ENCODE measurements around the gene LUZP2.

LUZP2 gene

DNA sequence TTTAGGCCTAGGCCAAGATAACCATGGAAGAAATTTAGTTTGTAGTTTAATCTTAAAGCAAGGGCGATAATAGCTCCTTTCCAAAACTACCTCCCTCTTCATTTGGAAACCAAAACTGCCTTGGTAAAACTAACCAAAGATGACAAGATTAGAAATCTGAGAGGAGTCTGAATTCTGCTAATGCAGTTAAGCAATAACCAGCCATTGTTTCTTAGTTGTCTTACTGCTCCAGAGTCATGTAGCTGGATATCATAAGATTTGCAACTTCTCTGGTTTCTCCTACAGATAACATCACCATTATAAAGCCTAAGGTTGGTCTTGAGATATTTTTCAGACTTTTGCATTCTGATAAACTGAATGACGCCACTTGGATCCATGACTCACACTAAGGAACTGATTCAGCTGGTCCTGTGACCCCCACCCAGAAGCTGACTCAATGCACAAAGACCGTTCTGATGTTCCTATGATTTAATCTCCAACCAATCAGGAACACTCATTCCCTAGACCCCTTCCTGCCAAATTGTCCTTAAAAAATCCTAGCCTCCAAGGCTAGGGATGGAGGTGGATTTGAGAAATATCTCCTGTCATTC, 200.8 kb downstream of the LUZP2 start:
- H3K27ac ChIP-seq (ENCODE audit: low read depth, low read length), result no peak overlapping the region
- H3K4me3 ChIP-seq (ENCODE audit: low read depth in 1 of 2, low read length in 2 of 2), result no peak overlapping the region
- no peaks in the 10 kb centered on the region for H3K27me3 ChIP-seq (ENCODE audit: control insufficient read depth in 1 of 2, insufficient read depth in 2 of 2, low read length in 2 of 2)
- no peak overlapping the region for H3K9ac ChIP-seq (ENCODE audit: low read depth in 1 of 2, low read length in 2 of 2)
- H3K4me1 ChIP-seq (ENCODE audit: control insufficient read depth in 1 of 2, insufficient read depth in 2 of 2, low read length in 2 of 2), result no peaks in the 10 kb centered on the region
- H3K36me3 ChIP-seq (ENCODE audit: control insufficient read depth in 1 of 2, insufficient read depth in 2 of 2, low read length in 2 of 2), result no peaks in the 10 kb centered on the region
- H3K9me3 ChIP-seq (ENCODE audit: control insufficient read depth in 1 of 2, low read length in 2 of 2), result no peaks in the 10 kb centered on the region

DNA sequence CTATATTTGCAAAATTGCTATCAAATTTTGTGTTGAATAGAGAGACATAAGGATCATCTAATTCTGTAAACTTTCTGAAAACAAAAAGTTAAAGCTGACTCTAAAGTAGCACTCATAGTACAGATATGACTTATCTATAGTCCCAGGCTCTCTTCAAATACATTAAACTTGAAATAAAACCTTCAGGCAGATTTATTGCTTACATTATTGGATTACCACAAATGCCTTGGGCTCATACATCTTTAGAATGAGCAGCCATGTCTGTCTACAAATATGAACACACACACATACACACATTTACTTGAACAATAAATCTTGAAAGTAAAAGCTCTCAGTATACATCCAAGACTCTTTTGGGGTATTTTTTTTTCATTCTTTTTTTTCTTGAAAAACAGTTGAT, 207.9 kb downstream of the LUZP2 start:
- no peaks in the 10 kb centered on the region for H3K36me3 ChIP-seq (ENCODE audit: control insufficient read depth in 1 of 2, insufficient read depth in 2 of 2, low read length in 2 of 2)
- no peaks in the 10 kb centered on the region for H3K9me3 ChIP-seq (ENCODE audit: control insufficient read depth in 1 of 2, low read length in 2 of 2)
- no peaks in the 10 kb centered on the region for H3K27me3 ChIP-seq (ENCODE audit: control insufficient read depth in 1 of 2, insufficient read depth in 2 of 2, low read length in 2 of 2)
- no peaks in the 10 kb centered on the region for H3K4me1 ChIP-seq (ENCODE audit: control insufficient read depth in 1 of 2, insufficient read depth in 2 of 2, low read length in 2 of 2)
- H3K9ac ChIP-seq (ENCODE audit: low read depth in 1 of 2, low read length in 2 of 2), result no peak overlapping the region
- no peak overlapping the region for H3K27ac ChIP-seq (ENCODE audit: low read depth, low read length)
- H3K4me3 ChIP-seq (ENCODE audit: low read depth in 1 of 2, low read length in 2 of 2), result no peak overlapping the region

DNA sequence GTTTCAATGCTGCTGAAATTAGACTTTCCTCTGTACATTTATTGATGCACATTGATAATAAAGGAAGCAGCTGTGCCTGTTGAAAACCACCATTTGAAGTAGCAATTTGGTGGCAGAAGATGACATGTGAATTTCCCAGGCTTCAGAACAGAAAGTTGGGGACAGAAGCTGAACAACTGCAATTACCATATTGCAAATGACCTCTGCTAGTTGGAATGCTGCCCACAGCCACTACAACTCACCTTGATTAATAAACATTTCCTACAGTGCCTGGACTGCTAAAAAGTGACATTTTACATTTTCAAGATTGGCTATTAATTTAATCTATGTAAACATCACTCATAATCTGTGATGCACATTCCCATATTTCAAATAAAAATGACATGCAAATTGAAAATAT, 208.6 kb downstream of the LUZP2 start:
- Histone ChIP-seq H3K27me3 (ENCODE audit: control insufficient read depth in 1 of 2, insufficient read depth in 2 of 2, low read length in 2 of 2) (no peaks in the 10 kb centered on the region), H3K36me3 (ENCODE audit: control insufficient read depth in 1 of 2, insufficient read depth in 2 of 2, low read length in 2 of 2) (no peaks in the 10 kb centered on the region), H3K9me3 (ENCODE audit: control insufficient read depth in 1 of 2, low read length in 2 of 2) (no peaks in the 10 kb centered on the region), H3K27ac (ENCODE audit: low read depth, low read length) (no peak overlapping the region), H3K4me3 (ENCODE audit: low read depth in 1 of 2, low read length in 2 of 2) (no peak overlapping the region), H3K4me1 (ENCODE audit: control insufficient read depth in 1 of 2, insufficient read depth in 2 of 2, low read length in 2 of 2) (no peaks in the 10 kb centered on the region), H3K9ac (ENCODE audit: low read depth in 1 of 2, low read length in 2 of 2) (no peak overlapping the region)

DNA sequence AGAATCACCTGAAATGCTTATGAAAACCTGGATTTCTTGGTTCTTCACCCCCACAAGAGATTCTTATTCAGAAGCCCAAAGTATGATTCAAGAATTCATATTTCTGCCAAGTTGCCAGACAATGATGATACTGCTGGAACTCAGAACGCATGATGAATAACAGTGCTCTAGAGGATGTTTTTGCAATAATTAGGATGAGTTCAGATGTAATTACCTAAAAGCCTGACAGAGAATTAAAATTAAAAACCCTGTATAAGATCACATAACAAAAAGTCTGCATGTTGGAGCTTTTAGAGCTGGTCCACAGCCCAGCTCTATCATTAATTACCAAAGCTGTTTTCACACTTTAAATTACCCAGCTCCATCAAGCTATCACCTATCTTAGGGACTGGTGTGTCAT, 211.8 kb downstream of the LUZP2 start:
- H3K27ac ChIP-seq (ENCODE audit: low read depth, low read length), result no peak overlapping the region
- H3K4me3 ChIP-seq (ENCODE audit: low read depth in 1 of 2, low read length in 2 of 2), result no peak overlapping the region
- no peaks in the 10 kb centered on the region for H3K27me3 ChIP-seq (ENCODE audit: control insufficient read depth in 1 of 2, insufficient read depth in 2 of 2, low read length in 2 of 2)
- no peaks in the 10 kb centered on the region for H3K36me3 ChIP-seq (ENCODE audit: control insufficient read depth in 1 of 2, insufficient read depth in 2 of 2, low read length in 2 of 2)
- H3K9ac ChIP-seq (ENCODE audit: low read depth in 1 of 2, low read length in 2 of 2), result no peak overlapping the region
- H3K9me3 ChIP-seq (ENCODE audit: control insufficient read depth in 1 of 2, low read length in 2 of 2), result no peaks in the 10 kb centered on the region
- no peaks in the 10 kb centered on the region for H3K4me1 ChIP-seq (ENCODE audit: control insufficient read depth in 1 of 2, insufficient read depth in 2 of 2, low read length in 2 of 2)

DNA sequence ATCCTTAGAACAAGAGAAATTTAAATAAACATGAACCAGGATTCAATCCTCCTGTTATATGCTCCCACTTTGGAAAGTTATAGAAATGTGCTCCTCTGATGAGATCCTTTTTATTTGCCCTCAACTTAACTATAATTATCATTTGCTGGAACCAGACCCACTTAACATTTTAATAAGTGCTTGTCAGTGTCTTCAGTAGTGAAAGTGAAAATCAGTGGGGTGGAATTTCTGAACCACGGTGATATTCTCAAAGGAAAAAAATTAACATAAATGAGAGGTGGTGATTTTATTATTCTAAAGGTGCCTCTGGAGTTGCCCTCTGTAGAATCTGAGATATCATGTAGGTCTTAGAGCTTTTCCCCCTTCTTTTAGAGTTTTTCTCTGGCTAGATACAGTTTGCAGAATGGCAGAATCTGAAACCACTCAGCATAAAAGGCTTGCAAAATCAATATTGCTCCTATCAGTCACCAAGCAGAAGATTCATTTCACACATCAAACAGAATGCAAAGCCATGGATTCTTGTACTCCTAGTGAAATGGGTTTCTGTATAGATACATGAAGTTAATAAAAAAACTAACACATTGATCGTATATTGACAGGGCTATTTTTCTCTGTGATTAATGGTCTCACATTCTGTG, 213.2 kb downstream of the LUZP2 start:
- no peak overlapping the region for H3K9ac ChIP-seq (ENCODE audit: low read depth in 1 of 2, low read length in 2 of 2)
- H3K27ac ChIP-seq (ENCODE audit: low read depth, low read length), result no peak overlapping the region
- no peaks in the 10 kb centered on the region for H3K36me3 ChIP-seq (ENCODE audit: control insufficient read depth in 1 of 2, insufficient read depth in 2 of 2, low read length in 2 of 2)
- no peak overlapping the region for H3K4me3 ChIP-seq (ENCODE audit: low read depth in 1 of 2, low read length in 2 of 2)
- no peaks in the 10 kb centered on the region for H3K9me3 ChIP-seq (ENCODE audit: control insufficient read depth in 1 of 2, low read length in 2 of 2)
- H3K27me3 ChIP-seq (ENCODE audit: control insufficient read depth in 1 of 2, insufficient read depth in 2 of 2, low read length in 2 of 2), result no peaks in the 10 kb centered on the region
- no peaks in the 10 kb centered on the region for H3K4me1 ChIP-seq (ENCODE audit: control insufficient read depth in 1 of 2, insufficient read depth in 2 of 2, low read length in 2 of 2)

DNA sequence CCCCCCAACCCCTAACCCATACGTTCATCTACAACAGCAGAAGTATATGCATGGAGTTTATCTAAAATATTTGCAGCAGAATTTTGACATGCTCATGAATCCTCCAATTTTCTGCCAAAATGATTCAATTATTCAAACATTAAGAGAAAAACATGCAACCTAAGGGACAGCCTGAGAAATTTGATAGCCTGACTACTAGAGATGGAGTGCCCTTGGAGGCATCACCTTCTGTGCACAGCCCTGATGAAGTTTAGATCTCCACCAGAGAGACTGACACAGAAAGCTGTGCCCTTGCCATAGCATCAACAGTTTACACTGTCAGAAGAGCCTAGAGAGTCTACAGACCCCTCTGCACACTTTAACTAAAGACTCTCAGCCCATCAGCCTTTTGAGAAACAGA, 217.7 kb downstream of the LUZP2 start:
- H3K36me3 ChIP-seq (ENCODE audit: control insufficient read depth in 1 of 2, insufficient read depth in 2 of 2, low read length in 2 of 2), result no peaks in the 10 kb centered on the region
- no peaks in the 10 kb centered on the region for H3K27me3 ChIP-seq (ENCODE audit: control insufficient read depth in 1 of 2, insufficient read depth in 2 of 2, low read length in 2 of 2)
- no peak overlapping the region for H3K27ac ChIP-seq (ENCODE audit: low read depth, low read length)
- peaks cover 0 to 5% of the 10 kb centered on the region in 2 donors for H3K9me3 ChIP-seq (ENCODE audit: control insufficient read depth in 1 of 2, low read length in 2 of 2)
- no peaks in the 10 kb centered on the region for H3K4me1 ChIP-seq (ENCODE audit: control insufficient read depth in 1 of 2, insufficient read depth in 2 of 2, low read length in 2 of 2)
- no peak overlapping the region for H3K9ac ChIP-seq (ENCODE audit: low read depth in 1 of 2, low read length in 2 of 2)
- H3K4me3 ChIP-seq (ENCODE audit: low read depth in 1 of 2, low read length in 2 of 2), result no peak overlapping the region

DNA sequence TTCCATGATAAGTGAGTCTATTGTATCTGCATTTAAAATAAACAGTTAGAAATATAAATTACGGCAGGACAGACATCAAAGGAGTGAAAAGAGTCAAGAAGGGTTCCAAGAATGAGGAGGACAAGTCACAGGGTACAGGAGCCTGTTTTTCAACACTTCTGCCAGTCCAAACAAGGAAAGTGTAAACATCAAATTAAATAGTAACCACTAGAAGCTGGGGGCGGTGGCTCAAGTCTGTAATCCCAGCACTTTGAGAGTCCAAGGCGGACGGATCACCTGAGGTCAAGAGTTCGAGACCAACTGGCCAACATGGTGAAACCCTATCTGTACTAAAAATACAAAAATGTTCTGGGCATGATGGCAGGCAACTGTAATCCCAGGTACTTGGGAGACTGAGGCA, 219.6 kb downstream of the LUZP2 start:
- no peaks in the 10 kb centered on the region for H3K27me3 ChIP-seq (ENCODE audit: control insufficient read depth in 1 of 2, insufficient read depth in 2 of 2, low read length in 2 of 2)

DNA sequence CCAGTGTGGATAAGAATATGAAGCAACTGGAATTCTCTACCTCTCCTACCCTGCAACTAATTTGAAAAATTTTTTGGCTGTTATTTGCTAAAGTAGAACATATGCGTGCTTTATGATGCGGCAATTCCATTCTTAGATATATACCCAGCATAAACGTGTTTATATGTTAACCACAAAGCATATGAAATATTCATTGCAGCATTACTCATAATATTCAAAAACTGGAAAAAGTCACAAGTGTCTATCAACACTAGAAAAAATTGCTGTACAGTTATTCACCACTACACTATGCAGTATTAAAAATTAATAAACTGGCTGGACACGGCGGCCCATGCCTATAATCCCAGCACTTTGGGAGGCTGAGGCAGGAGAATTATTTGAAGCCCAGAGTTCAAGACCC, 226.4 kb downstream of the LUZP2 start:
- Histone ChIP-seq H3K36me3 (ENCODE audit: control insufficient read depth in 1 of 2, insufficient read depth in 2 of 2, low read length in 2 of 2) (no peaks in the 10 kb centered on the region), H3K9me3 (ENCODE audit: control insufficient read depth in 1 of 2, low read length in 2 of 2) (peaks cover 0 to 2% of the 10 kb centered on the region in 2 donors), H3K9ac (ENCODE audit: low read depth in 1 of 2, low read length in 2 of 2) (no peak overlapping the region), H3K27ac (ENCODE audit: low read depth, low read length) (no peak overlapping the region), H3K4me3 (ENCODE audit: low read depth in 1 of 2, low read length in 2 of 2) (no peak overlapping the region), H3K27me3 (ENCODE audit: control insufficient read depth in 1 of 2, insufficient read depth in 2 of 2, low read length in 2 of 2) (no peaks in the 10 kb centered on the region), H3K4me1 (ENCODE audit: control insufficient read depth in 1 of 2, insufficient read depth in 2 of 2, low read length in 2 of 2) (no peaks in the 10 kb centered on the region)

More for the DNA sequence above, 219.6 kb downstream of the LUZP2 start:
- H3K9ac ChIP-seq (ENCODE audit: low read depth in 1 of 2, low read length in 2 of 2), result no peak overlapping the region
- H3K36me3 ChIP-seq (ENCODE audit: control insufficient read depth in 1 of 2, insufficient read depth in 2 of 2, low read length in 2 of 2), result no peaks in the 10 kb centered on the region
- no peaks in the 10 kb centered on the region for H3K4me1 ChIP-seq (ENCODE audit: control insufficient read depth in 1 of 2, insufficient read depth in 2 of 2, low read length in 2 of 2)
- H3K9me3 ChIP-seq (ENCODE audit: control insufficient read depth in 1 of 2, low read length in 2 of 2), result peaks cover 0 to 5% of the 10 kb centered on the region in 2 donors
- no peak overlapping the region for H3K4me3 ChIP-seq (ENCODE audit: low read depth in 1 of 2, low read length in 2 of 2)
- no peak overlapping the region for H3K27ac ChIP-seq (ENCODE audit: low read depth, low read length)

DNA sequence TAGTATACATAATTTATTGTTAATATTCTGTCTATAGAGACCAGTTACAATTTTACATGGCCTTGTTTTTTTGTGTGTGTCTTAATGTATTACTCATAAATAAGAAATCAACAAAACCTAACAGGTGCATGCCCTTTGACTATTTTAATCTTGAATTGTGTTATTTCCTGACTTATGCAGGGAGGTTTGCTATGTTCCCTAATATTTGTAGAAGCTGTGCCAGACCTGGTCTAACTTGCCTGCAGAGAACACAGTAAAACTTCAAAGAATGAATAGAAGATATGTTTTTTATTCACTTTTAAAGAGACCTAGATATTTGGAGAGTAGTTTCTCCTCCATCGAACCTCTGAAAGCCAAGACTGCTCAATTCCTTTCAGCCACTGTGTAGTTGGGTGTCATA, 234.7 kb downstream of the LUZP2 start:
- no peaks in the 10 kb centered on the region for H3K4me1 ChIP-seq (ENCODE audit: control insufficient read depth in 1 of 2, insufficient read depth in 2 of 2, low read length in 2 of 2)
- H3K4me3 ChIP-seq (ENCODE audit: low read depth in 1 of 2, low read length in 2 of 2), result no peak overlapping the region
- no peaks in the 10 kb centered on the region for H3K36me3 ChIP-seq (ENCODE audit: control insufficient read depth in 1 of 2, insufficient read depth in 2 of 2, low read length in 2 of 2)
- no peak overlapping the region for H3K27ac ChIP-seq (ENCODE audit: low read depth, low read length)
- no peak overlapping the region for H3K9ac ChIP-seq (ENCODE audit: low read depth in 1 of 2, low read length in 2 of 2)
- no peaks in the 10 kb centered on the region for H3K27me3 ChIP-seq (ENCODE audit: control insufficient read depth in 1 of 2, insufficient read depth in 2 of 2, low read length in 2 of 2)
- H3K9me3 ChIP-seq (ENCODE audit: control insufficient read depth in 1 of 2, low read length in 2 of 2), result no peaks in the 10 kb centered on the region

DNA sequence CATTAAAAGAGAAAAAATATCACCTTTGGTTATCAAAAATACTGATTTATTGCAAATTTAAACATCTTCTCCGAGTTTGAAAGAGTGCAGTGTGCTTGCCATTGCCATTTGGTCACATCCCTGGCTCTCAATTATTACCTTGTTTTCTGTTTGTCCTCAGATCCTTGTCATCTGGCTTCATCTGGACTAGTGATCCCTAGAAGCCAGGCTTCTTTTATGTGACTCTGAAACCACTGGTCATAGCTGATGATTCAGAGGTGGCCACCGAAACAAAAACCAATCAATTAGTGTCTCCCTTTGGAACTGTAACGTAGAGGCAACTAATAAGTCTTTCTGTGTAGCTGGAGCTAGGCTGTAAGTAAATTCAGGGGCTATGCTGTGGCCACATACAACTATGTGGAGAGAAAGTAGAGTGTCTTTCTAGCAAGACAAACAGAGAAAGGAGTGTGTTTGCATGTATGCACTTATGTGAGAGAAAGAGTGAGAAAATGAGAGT, 237.9 kb downstream of the LUZP2 start:
- no peak overlapping the region for H3K4me3 ChIP-seq (ENCODE audit: low read depth in 1 of 2, low read length in 2 of 2)
- no peaks in the 10 kb centered on the region for H3K9me3 ChIP-seq (ENCODE audit: control insufficient read depth in 1 of 2, low read length in 2 of 2)
- no peaks in the 10 kb centered on the region for H3K4me1 ChIP-seq (ENCODE audit: control insufficient read depth in 1 of 2, insufficient read depth in 2 of 2, low read length in 2 of 2)
- H3K27me3 ChIP-seq (ENCODE audit: control insufficient read depth in 1 of 2, insufficient read depth in 2 of 2, low read length in 2 of 2), result no peaks in the 10 kb centered on the region
- no peaks in the 10 kb centered on the region for H3K36me3 ChIP-seq (ENCODE audit: control insufficient read depth in 1 of 2, insufficient read depth in 2 of 2, low read length in 2 of 2)
- H3K27ac ChIP-seq (ENCODE audit: low read depth, low read length), result no peak overlapping the region
- H3K9ac ChIP-seq (ENCODE audit: low read depth in 1 of 2, low read length in 2 of 2), result no peak overlapping the region

Measured in duodenal mucosa (tissue), 2 donors.